Thymus (tissue), 14 donors: ENCODE measurements around the gene DIAPH2. TPM values are rescaled to one million over a fixed set of nuclear protein-coding genes. Genes with fewer than 3 reads are reported as not detected.
A peak's percentile ranks its signal among the peaks of the same experiment; 100 is the strongest.

Experiments used
- DNase-seq, 9 donors: peaks; one replicate each; pipeline ENCODE4 v3.0.0-alpha.2; 2013; ENCODE audit warnings: low spot score in 9 of 9, low read depth in 6 of 9, missing footprints in 1 of 9
- H3K27ac ChIP-seq, 2 donors: one replicate each; pipeline ENCODE4 v1.5.1; 2013; ENCODE audit warnings: control low read depth in 1 of 2, low read depth in 1 of 2, low read length in 1 of 2, mild to moderate bottlenecking in 1 of 2, moderate library complexity in 1 of 2
- H3K27me3 ChIP-seq, 2 donors: one replicate each; pipeline ENCODE4 v1.5.1; 2013; ENCODE audit warnings: low read length in 1 of 2; ENCODE audit not compliant: control insufficient read depth in 2 of 2, insufficient read depth in 1 of 2
- H3K36me3 ChIP-seq, 2 donors: one replicate each; pipeline ENCODE4 v1.5.1; 2013; ENCODE audit warnings: low read length in 1 of 2, mild to moderate bottlenecking in 1 of 2, moderate library complexity in 1 of 2; ENCODE audit not compliant: control insufficient read depth in 2 of 2, insufficient read depth in 2 of 2
- H3K4me1 ChIP-seq, 2 donors: one replicate each; pipeline ENCODE4 v1.5.1; 2013; ENCODE audit warnings: low read length in 2 of 2; ENCODE audit not compliant: control insufficient read depth in 2 of 2, insufficient read depth in 2 of 2
- H3K4me3 ChIP-seq, 2 donors: one replicate each; pipeline ENCODE4 v1.5.1; 2013; ENCODE audit warnings: low read length in 2 of 2, control low read depth in 1 of 2, mild to moderate bottlenecking in 1 of 2
- H3K9me3 ChIP-seq, 2 donors: one replicate each; pipeline ENCODE4 v1.5.1; 2013; ENCODE audit warnings: low read length in 1 of 2, mild to moderate bottlenecking in 1 of 2; ENCODE audit not compliant: control insufficient read depth in 2 of 2, insufficient read depth in 1 of 2
- WGBS: extraction: QIAGEN DNeasy Blood & Tissue Kit; methylation state at CpG from one replicate; pipeline ENCODE4 v1.1.7; 2013; 5-methylcytosine and 5-hydroxymethylcytosine counted together
- long read RNA-seq, 10 donors: transcript quantifications; one replicate each; lab custom pipeline, GENCODE V29; 2026
- polyA plus RNA-seq: library from polyadenylated mRNA; stranded (reverse); fragments of 200-250 nt; gene quantifications from one replicate; pipeline ENCODE4 v1.2.3, GENCODE V29; 2013
- total RNA-seq: library from RNA; stranded (reverse); fragments of 120-200 nt; gene quantifications from one replicate; pipeline ENCODE4 v1.2.4, GENCODE V29; 2013
- donor health status: healthy.

The DIAPH2 gene
- total RNA-seq (13.1 TPM), polyA plus RNA-seq (4.8 TPM)
- long read RNA-seq, donor 1: 0 reads
- long read RNA-seq, donor 2: 0 reads
- long read RNA-seq, donor 3: 0 reads
- long read RNA-seq, donor 4: 0 reads
- long read RNA-seq, donor 5: 0 reads
- long read RNA-seq, donor 6: 0 reads
- long read RNA-seq, donor 7: 0 reads
- long read RNA-seq, donor 8: 0 reads
- long read RNA-seq, donor 9: 0 reads
- long read RNA-seq, donor 10: 0 reads

- DNase-seq: peak in 6 of 9 donors; percentile 36 to 81 (median 58)
- H3K36me3 ChIP-seq: no peaks in the 10 kb centered on the region
- H3K9me3 ChIP-seq: no peaks in the 10 kb centered on the region
- H3K4me3 ChIP-seq: peak within 1 kb of the TSS; percentile 61 to 66
- H3K27ac ChIP-seq: peak within 1 kb of the TSS; percentile 50 to 70
- peaks cover 3 to 5% of the 10 kb centered on the region in 2 donors for H3K4me1 ChIP-seq
- under 1% methylated on average over 57 of the region's 57 CpGs for WGBS
- H3K27me3 ChIP-seq: peaks cover 0 to 11% of the 10 kb centered on the region in 2 donors
Observed at GRCh38 chrX:96684339-96685209, at the start of gene DIAPH2. DIAPH2 (plus strand) TSS chrX:96684842.

- Histone ChIP-seq H3K27me3 (no peaks in the 10 kb centered on the region), H3K9me3 (no peaks in the 10 kb centered on the region), H3K4me3 (no peak overlapping the region), H3K27ac (no peak overlapping the region), H3K36me3 (no peaks in the 10 kb centered on the region), H3K4me1 (no peaks in the 10 kb centered on the region)
- 93% methylated on average over 2 of the region's 2 CpGs for WGBS
- no peak for DNase-seq
Observed at GRCh38 chrX:96650023-96650422, 34.6 kb upstream of the DIAPH2 start.

GRCh38 chrX:96655947-96656623 is 28.6 kb upstream of the DIAPH2 start:
- H3K36me3 ChIP-seq: no peaks in the 10 kb centered on the region
- 96% methylated on average over 20 of the region's 20 CpGs for WGBS
- no peaks in the 10 kb centered on the region for H3K9me3 ChIP-seq
- no peak for DNase-seq
- no peaks in the 10 kb centered on the region for H3K4me1 ChIP-seq
- no peaks in the 10 kb centered on the region for H3K27me3 ChIP-seq
- H3K27ac ChIP-seq: no peak overlapping the region
- no peak overlapping the region for H3K4me3 ChIP-seq

GRCh38 chrX:96682516-96682915 is 2.1 kb upstream of the DIAPH2 start:
- Histone ChIP-seq H3K4me1 (peaks cover 3 to 5% of the 10 kb centered on the region in 2 donors), H3K36me3 (no peaks in the 10 kb centered on the region), H3K9me3 (no peaks in the 10 kb centered on the region), H3K27ac (no peak overlapping the region), H3K27me3 (peaks cover 0 to 11% of the 10 kb centered on the region in 2 donors), H3K4me3 (no peak overlapping the region)
- peak in 4 of 9 donors; percentile 12 to 66 (median 29) for DNase-seq
- WGBS: 57% methylated on average over 4 of the region's 4 CpGs

GRCh38 chrX:96683997-96684338 is 674 bp upstream of the DIAPH2 start:
- DNase-seq: no peak
- WGBS: 54% methylated on average over 8 of the region's 8 CpGs
- no peaks in the 10 kb centered on the region for H3K9me3 ChIP-seq
- H3K4me1 ChIP-seq: peaks cover 3 to 5% of the 10 kb centered on the region in 2 donors
- H3K27me3 ChIP-seq: peaks cover 0 to 11% of the 10 kb centered on the region in 2 donors
- H3K36me3 ChIP-seq: no peaks in the 10 kb centered on the region
- H3K27ac ChIP-seq: no peak overlapping the region
- H3K4me3 ChIP-seq: peak overlapping the region; percentile 61 to 66

GRCh38 chrX:96685210-96686099 is 813 bp downstream of the DIAPH2 start:
- peak overlapping the region; percentile 61 to 66 for H3K4me3 ChIP-seq
- WGBS: under 1% methylated on average over 37 of the region's 38 CpGs
- DNase-seq: peak in 4 of 9 donors; percentile 4 to 54 (median 20)
- H3K36me3 ChIP-seq: no peaks in the 10 kb centered on the region
- no peaks in the 10 kb centered on the region for H3K9me3 ChIP-seq
- peak overlapping the region; percentile 50 to 60 for H3K27ac ChIP-seq
- peaks cover 3 to 5% of the 10 kb centered on the region in 2 donors for H3K4me1 ChIP-seq
- peaks cover 0 to 11% of the 10 kb centered on the region in 2 donors for H3K27me3 ChIP-seq

GRCh38 chrX:96687776-96688175 is 3.1 kb downstream of the DIAPH2 start:
- Histone ChIP-seq H3K4me1 (peaks cover 3 to 5% of the 10 kb centered on the region in 2 donors), H3K9me3 (no peaks in the 10 kb centered on the region), H3K27ac (no peak overlapping the region), H3K36me3 (no peaks in the 10 kb centered on the region), H3K4me3 (no peak overlapping the region), H3K27me3 (peaks cover 0 to 11% of the 10 kb centered on the region in 2 donors)
- DNase-seq: no peak
- WGBS: 94% methylated on average over 2 of the region's 2 CpGs

GRCh38 chrX:96688789-96689188 is 4.1 kb downstream of the DIAPH2 start:
- no peak for DNase-seq
- Histone ChIP-seq H3K4me1 (peaks cover 0 to 5% of the 10 kb centered on the region in 2 donors), H3K27ac (no peak overlapping the region), H3K9me3 (no peaks in the 10 kb centered on the region), H3K36me3 (no peaks in the 10 kb centered on the region), H3K4me3 (no peak overlapping the region), H3K27me3 (peaks cover 0 to 11% of the 10 kb centered on the region in 2 donors)
- 94% methylated on average over 4 of the region's 4 CpGs for WGBS
